Epithelial cell of esophagus (primary cell): ENCODE measurements around the gene ALKBH5.

Experiments used
- DNase-seq: peaks from one replicate; pipeline ENCODE4 v3.0.0; 2010; ENCODE audit warnings: low read depth
- H3K4me3 ChIP-seq: 2 replicates; pipeline ENCODE4 v1.5.1; 2011; ENCODE audit warnings: mild to moderate bottlenecking, low read length, control low read depth
- TF ChIP-seq, protein P1 (sequence below): IDR thresholded peaks from 2 replicates; pipeline ENCODE4 v1.5.1; 2011; ENCODE audit warnings: low read depth, mild to moderate bottlenecking, low read length, control low read depth, inconsistent platforms; ENCODE audit not compliant: insufficient read depth; ENCODE audit errors: missing control alignments

The ALKBH5 gene

DNA sequence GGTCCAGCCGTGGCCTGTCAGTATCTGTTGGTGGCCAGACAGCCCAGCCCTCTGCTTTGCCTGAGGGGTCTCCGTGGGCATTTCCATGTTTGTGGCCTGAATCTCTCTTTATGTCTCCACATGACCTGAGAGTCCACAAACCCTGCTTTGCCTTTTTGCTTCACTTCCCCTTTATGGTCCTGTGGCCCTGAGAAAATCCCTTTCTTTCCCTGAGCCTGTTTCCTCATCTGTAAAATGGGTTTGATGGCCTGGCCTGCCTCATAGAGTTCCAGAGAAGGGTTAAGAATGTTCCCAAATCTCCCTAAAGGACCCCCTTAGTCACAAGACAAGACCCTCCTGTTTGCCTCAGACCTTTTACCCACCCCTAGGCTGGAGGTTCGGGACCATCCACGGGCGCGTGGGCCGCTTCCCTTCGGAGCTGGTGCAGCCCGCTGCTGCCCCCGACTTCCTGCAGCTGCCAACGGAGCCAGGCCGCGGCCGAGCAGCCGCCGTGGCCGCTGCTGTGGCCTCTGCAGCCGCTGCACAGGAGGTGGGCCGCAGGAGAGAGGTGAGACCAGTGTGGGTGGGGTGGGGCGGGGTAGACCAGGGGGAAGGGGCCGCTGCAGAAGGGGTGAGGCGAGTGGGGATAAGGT, 26.2 kb upstream of the ALKBH5 start:
- no peak for DNase-seq
- TF ChIP-seq, protein P1, sequence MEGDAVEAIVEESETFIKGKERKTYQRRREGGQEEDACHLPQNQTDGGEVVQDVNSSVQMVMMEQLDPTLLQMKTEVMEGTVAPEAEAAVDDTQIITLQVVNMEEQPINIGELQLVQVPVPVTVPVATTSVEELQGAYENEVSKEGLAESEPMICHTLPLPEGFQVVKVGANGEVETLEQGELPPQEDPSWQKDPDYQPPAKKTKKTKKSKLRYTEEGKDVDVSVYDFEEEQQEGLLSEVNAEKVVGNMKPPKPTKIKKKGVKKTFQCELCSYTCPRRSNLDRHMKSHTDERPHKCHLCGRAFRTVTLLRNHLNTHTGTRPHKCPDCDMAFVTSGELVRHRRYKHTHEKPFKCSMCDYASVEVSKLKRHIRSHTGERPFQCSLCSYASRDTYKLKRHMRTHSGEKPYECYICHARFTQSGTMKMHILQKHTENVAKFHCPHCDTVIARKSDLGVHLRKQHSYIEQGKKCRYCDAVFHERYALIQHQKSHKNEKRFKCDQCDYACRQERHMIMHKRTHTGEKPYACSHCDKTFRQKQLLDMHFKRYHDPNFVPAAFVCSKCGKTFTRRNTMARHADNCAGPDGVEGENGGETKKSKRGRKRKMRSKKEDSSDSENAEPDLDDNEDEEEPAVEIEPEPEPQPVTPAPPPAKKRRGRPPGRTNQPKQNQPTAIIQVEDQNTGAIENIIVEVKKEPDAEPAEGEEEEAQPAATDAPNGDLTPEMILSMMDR = no peak
- no peak overlapping the region for H3K4me3 ChIP-seq

DNA sequence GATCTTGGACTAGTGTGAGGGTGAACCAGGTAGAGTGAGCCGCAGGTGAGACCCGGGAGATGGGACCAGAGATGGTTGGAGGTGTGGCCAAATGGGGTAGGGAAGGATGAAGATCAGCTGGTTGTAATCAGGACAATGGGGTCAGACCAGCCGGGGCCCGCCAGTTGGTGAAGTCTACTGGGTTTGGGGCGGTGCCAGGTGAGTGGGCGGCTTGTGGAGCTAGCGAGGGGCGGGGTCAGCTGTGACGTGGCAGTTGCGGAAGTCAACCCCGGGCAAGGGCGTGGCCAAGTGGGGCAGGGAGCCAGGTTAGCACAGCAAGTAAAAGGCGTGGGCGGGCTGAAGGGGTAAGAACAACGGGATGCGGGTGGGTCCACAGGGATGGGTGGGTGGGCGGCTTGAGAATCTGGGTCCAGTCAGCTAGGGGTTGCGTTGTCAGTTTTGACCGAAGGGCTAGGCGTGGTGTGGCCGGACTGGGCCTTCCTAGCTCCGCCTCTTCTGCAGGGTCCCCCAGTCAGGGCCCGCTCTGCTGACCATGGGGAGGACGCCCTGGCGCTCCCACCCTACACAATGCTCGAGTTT, 25.5 kb upstream of the ALKBH5 start:
- peak overlapping the region; percentile 45 for H3K4me3 ChIP-seq

DNA sequence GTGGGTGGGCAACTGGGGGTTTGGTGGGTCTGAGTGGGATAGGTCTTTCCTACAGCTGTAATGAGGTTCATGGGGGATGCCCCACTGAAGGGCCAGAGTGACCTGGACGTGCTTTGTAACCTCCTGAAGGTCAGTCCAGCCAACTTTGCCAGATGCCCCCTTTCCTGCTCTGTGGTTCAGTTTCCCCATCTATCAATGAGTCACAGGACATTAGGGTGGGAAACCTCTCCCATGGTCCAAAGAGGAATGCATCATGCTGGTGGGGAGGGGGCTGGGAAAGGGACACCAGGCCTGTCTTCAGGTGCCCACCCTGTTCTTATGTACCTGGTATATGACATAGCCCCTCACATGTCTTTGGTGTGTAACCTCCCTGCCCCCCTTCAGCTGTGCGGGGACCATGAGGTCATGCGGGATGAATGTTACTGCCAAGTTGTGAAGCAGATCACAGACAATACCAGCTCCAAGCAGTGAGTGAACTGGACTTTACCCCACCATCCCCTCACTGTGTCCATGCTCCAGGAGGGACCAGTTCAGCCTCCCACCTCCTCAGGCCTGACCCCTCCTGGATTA, 24.0 kb upstream of the ALKBH5 start:
- no peak for DNase-seq
- TF ChIP-seq, protein P1 = no peak
- H3K4me3 ChIP-seq = no peak overlapping the region

More for the DNA sequence above, 25.5 kb upstream of the ALKBH5 start:
- TF ChIP-seq, protein P1 = no peak
- peak; percentile 95 for DNase-seq

GRCh38 chr17:18160128-18160856, 23.3 kb upstream of the ALKBH5 start:
- TF ChIP-seq, protein P1 = no peak
- DNase-seq = peak; percentile 71
- no peak overlapping the region for H3K4me3 ChIP-seq

DNA sequence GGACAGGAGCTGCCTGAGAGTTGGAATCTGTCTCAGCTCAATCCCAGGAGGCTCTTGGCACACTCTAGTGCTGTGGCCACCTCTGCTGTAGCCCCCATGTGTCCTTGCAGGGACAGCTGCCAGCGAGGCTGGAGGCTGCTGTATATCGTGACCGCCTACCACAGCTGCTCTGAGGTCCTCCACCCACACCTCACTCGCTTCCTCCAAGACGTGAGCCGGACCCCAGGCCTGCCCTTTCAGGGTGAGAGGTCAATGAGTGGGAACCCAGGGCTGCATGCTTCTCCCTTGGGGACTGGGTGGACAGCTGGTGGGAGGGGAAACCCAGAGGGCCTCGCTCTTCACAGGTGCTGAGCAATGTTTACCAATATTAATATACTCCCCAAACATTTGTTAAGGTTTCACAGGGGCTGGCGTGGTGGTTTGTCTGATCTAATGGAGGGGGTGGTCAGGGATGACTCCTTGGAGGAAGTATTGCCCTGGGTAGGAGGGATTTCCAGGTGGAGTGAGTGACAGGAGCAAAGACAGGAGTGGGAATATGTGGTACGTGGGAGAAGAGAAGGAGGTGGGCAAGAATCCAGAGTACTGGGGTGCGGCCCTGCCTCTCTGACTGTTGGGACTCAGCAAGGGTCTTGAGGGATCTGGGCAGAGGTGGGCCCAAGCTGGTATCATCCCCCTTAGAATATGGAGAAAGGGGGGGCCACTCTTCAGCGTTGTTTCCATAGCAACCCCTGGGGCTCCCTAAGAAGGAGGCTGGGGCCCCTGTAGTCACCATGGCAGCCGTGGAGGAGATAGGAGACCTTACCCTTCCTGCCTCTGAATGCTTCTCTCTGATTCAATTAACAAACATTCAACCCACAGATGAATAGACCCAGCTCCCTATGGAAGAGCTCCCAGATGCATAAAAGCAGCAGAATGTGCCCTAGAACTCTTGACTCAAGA, 22.2 kb upstream of the ALKBH5 start:
- no peak overlapping the region for H3K4me3 ChIP-seq
- TF ChIP-seq, protein P1 = no peak
- no peak for DNase-seq

- TF ChIP-seq, protein P1 = no peak
- no peak for DNase-seq
- no peak overlapping the region for H3K4me3 ChIP-seq
These were observed 20.1 kb upstream of the ALKBH5 start for GRCh38 chr17:18163547-18163946.
